Chondrocyte (in vitro differentiated cells): ENCODE results near the gene AMER2. TPM values are rescaled to one million over a fixed set of nuclear protein-coding genes. Genes with fewer than 3 reads are reported as not detected.

Source experiments
- DNase-seq: peaks from one replicate; pipeline ENCODE4 v3.0.0; 2021; ENCODE audit warnings: mixed read lengths, low spot score
- H3K27ac Mint-ChIP-seq: one replicate; pipeline ENCODE4 v1.8.0; 2021; ENCODE audit warnings: mild to moderate bottlenecking, moderate library complexity, mixed read lengths; ENCODE audit not compliant: unreplicated experiment
- H3K27me3 Mint-ChIP-seq: 2 replicates; pipeline ENCODE4 v1.8.0; 2021; ENCODE audit warnings: low read depth, mixed read lengths
- H3K36me3 Mint-ChIP-seq: 2 replicates; pipeline ENCODE4 v1.8.0; 2021; ENCODE audit warnings: low read depth, mixed read lengths
- H3K4me1 Mint-ChIP-seq: 2 replicates; pipeline ENCODE4 v1.8.0; 2021; ENCODE audit warnings: low read depth, mild to moderate bottlenecking, mixed read lengths
- H3K4me3 Mint-ChIP-seq: one replicate; pipeline ENCODE4 v1.8.0; 2021; ENCODE audit warnings: mild to moderate bottlenecking, moderate library complexity, mixed read lengths; ENCODE audit not compliant: unreplicated experiment
- H3K9me3 Mint-ChIP-seq: 2 replicates; pipeline ENCODE4 v1.8.0; 2021; ENCODE audit warnings: low read depth, mixed read lengths
- total RNA-seq: library from RNA; stranded (reverse); gene quantifications from 3 replicates; pipeline ENCODE4 v1.2.1, GENCODE V29; 2021
- TF ChIP-seq, protein P1 (sequence below): fragments of 200-600 bp; sonication (generic); IDR thresholded peaks from 2 replicates; pipeline ENCODE4 v1.5.0; 2021; ENCODE audit warnings: antibody characterized with exemption, mild to moderate bottlenecking, moderate library complexity

The AMER2 gene
- total RNA-seq, 1 donor from 2014 or later, result not detected

GRCh38 chr13:25157681-25158080 is 14.4 kb downstream of the AMER2 start:
- Mint-ChIP-seq H3K4me1 (no peaks in the 10 kb centered on the region), H3K9me3 (no peaks in the 10 kb centered on the region), H3K27me3 (peaks cover 42% of the 10 kb centered on the region), H3K4me3 (no peak overlapping the region), H3K36me3 (no peaks in the 10 kb centered on the region), H3K27ac (no peak overlapping the region)
- DNase-seq, result no peak
- TF ChIP-seq, protein P1, sequence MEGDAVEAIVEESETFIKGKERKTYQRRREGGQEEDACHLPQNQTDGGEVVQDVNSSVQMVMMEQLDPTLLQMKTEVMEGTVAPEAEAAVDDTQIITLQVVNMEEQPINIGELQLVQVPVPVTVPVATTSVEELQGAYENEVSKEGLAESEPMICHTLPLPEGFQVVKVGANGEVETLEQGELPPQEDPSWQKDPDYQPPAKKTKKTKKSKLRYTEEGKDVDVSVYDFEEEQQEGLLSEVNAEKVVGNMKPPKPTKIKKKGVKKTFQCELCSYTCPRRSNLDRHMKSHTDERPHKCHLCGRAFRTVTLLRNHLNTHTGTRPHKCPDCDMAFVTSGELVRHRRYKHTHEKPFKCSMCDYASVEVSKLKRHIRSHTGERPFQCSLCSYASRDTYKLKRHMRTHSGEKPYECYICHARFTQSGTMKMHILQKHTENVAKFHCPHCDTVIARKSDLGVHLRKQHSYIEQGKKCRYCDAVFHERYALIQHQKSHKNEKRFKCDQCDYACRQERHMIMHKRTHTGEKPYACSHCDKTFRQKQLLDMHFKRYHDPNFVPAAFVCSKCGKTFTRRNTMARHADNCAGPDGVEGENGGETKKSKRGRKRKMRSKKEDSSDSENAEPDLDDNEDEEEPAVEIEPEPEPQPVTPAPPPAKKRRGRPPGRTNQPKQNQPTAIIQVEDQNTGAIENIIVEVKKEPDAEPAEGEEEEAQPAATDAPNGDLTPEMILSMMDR, result no peak

DNA sequence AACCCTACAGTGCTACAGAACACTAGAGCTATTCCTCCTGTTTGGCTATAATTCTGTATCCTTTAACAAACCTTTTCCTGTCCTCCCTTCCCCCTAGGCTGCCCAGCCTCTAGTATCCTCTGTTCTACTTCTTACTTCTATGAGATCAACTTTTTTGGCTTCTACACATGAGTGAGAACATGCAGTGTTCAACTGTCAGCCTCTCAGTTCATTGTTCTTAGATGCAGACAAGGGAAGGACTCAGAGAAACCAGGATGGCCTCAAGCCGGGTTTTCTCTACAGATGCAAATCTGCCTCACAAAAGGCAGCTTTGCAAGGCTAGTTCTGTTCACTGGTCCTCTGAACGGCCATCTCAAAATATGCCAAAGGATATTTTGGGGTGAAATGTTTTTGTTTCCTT is 18.4 kb downstream of the AMER2 start:
- Mint-ChIP-seq H3K4me1 (no peaks in the 10 kb centered on the region), H3K9me3 (no peaks in the 10 kb centered on the region), H3K4me3 (no peak overlapping the region), H3K27ac (no peak overlapping the region), H3K36me3 (no peaks in the 10 kb centered on the region), H3K27me3 (peaks cover 54% of the 10 kb centered on the region)
- TF ChIP-seq, protein P1, result no peak
- no peak for DNase-seq

DNA sequence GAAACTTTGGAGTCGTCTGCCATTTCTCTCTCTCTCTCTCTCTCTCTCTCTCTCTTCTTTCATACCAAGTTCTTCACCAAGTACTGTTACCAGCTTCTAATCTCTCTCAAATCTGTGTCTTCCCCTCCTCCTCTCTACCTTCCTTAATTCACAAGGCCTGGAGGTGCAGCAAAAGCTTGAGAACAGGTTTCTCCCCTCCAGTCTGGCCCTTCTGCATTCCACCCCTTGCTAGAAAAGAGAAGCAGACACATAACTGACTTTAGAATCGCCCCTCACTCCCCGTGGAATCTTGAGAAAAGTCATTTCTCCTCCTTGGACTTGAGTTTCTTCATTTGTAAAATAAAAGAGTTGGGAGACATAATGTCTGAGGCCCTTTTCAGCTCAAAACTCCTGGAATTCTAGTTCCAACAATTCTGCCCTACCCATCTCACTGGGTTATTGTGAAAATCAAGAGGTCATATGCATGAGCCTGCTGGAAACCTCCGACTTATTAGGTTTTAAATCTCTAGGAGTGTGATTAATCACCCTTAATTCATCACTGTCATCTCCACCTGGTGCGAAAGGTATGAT is 20.4 kb downstream of the AMER2 start:
- H3K27me3 Mint-ChIP-seq, result peaks cover 52% of the 10 kb centered on the region
- no peak overlapping the region for H3K4me3 Mint-ChIP-seq
- TF ChIP-seq, protein P1, result no peak
- no peaks in the 10 kb centered on the region for H3K9me3 Mint-ChIP-seq
- H3K27ac Mint-ChIP-seq, result no peak overlapping the region
- H3K4me1 Mint-ChIP-seq, result no peaks in the 10 kb centered on the region
- DNase-seq, result no peak
- no peaks in the 10 kb centered on the region for H3K36me3 Mint-ChIP-seq

- no peaks in the 10 kb centered on the region for H3K4me1 Mint-ChIP-seq
- no peak overlapping the region for H3K27ac Mint-ChIP-seq
- no peak overlapping the region for H3K4me3 Mint-ChIP-seq
- H3K27me3 Mint-ChIP-seq, result peaks cover 46% of the 10 kb centered on the region
- H3K9me3 Mint-ChIP-seq, result no peaks in the 10 kb centered on the region
- H3K36me3 Mint-ChIP-seq, result no peaks in the 10 kb centered on the region
- no peak for DNase-seq
- TF ChIP-seq, protein P1, result no peak
Observed at GRCh38 chr13:25149711-25150110, 22.4 kb downstream of the AMER2 start.

GRCh38 chr13:25148402-25148771 is 23.7 kb downstream of the AMER2 start:
- Mint-ChIP-seq H3K27me3 (peaks cover 39% of the 10 kb centered on the region), H3K9me3 (no peaks in the 10 kb centered on the region), H3K36me3 (no peaks in the 10 kb centered on the region), H3K27ac (no peak overlapping the region), H3K4me1 (no peaks in the 10 kb centered on the region), H3K4me3 (no peak overlapping the region)
- TF ChIP-seq, protein P1, result no peak
- DNase-seq, result no peak
